Endometrial microvascular endothelial cells (primary cell): ENCODE results near the gene CDV3. TPM values are rescaled to one million over a fixed set of nuclear protein-coding genes. Genes with fewer than 3 reads are reported as not detected.
"Not testable (repeated sequence)": the region's sequence is repeated elsewhere in the genome, so short reads cannot be mapped to it uniquely, and the experiment has no call there.

Experiments used
- in situ Hi-C: cut with HindIII; loops from 2 replicates; pipeline ENCODE4 v1.10.0; 2017; ENCODE audit warnings: low sequenced_read_pairs, low pct_unique_long_range_greater_than_20kb; ENCODE audit errors: inconsistent ontology term
- total RNA-seq: library from RNA; depleted of rRNA; stranded (reverse); fragments of >200 nt; gene quantifications from one replicate; pipeline ENCODE4 v1.2.3, GENCODE V29; 2015; ENCODE audit errors: inconsistent ontology term

Gene CDV3
- 244 TPM for total RNA-seq

DNA sequence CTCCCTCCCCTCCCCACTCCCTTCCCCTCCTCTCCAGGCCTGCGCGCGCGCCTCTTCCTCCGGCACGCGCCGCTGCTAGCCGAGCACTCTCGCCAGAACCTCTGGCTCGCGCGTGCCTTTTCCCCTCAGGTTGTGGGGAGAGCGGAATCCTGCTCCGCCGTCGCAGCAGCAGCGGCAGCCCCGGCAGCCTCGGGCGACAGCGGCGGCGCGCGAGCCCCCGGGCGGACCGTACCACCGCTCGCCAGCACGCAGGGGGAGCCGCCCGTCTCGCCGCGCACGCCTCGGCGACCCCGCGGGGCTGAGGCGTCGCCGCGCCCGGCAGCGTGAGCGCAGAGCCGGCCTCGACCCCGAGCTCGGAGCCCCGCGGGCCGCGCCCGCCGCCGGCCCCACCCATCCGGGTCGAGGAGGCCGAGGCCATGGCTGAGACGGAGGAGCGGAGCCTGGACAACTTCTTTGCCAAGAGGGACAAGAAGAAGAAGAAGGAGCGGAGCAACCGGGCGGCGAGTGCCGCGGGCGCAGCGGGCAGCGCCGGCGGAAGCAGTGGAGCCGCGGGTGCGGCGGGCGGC is at the start of gene CDV3:
Gene CDV3, plus strand, starts transcription at position 58 of the 566 bp plus-strand sequence. Its CDS starts 359 bp downstream, at position 417.
- in situ Hi-C loops: no loop called here

- in situ Hi-C loops: not testable (repeated sequence)
Observed at GRCh38 chr3:133523758-133524157, 49.7 kb upstream of the CDV3 start.

DNA sequence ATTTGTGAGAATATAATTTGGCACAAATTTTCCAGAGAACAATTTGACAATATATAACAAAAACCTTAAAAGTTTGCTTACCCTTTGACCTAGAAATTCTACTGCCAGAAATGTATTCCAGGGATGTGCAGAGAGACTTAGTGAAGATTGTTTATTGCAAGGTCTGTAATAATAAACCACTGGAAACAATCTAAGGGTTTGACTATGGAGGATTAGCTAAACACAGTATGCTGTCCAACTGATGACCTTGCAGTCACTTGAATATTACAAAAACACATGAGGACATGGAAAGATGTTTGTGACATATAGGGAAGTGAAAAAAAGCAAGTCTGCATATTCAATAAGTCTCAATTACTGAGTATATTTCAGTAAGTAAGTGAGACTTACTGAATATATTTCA is 48.1 kb upstream of the CDV3 start:
- in situ Hi-C loops: no loop called here

DNA sequence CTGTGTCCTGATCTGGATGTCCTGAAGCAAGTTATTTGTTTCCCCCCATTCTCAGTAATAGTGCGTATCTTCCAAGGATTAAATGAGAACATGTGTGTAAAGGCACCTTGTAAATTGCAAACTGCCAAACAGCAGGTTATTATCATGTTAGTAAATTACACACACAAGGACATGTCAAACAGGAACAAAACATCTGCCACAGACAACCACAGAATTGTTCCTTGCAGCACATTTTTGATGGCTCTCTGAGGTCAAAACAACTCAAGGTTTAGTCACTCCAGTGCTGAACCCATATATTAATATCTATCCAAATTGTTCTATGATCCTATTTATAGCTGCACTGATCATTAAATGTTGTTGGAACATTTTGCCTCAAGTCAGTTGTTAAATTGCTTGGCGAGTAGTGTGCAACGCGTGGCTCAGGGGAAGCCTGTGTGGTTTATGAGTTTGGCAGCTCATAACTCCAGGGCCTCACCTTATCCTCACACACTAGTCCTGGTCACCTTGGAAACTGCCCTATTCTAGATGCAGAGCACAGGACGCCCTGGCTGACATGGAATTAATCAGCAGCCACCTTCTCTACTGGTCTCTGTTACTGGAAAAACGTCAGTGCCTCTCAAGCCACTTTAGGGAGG is 46.3 kb upstream of the CDV3 start:
- in situ Hi-C loops: no loop called here

DNA sequence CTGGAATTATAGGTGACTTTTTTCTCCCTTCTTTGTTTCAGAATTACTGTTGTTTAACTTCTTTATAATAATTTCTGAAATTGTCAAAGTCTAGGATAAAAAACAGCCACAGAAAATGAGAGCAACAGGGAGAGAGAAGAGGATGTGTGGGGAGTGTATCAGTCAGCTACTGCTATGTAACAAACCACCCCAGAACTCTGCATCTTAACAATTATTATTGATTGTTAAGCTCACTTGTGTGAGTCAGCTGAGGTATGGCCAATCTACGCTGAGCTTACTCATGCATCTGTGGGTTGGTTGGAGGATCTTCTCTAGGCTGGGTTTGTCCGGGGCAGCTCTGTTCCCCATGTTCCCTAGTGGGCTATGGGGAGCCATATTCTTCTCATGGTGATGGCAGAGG is 43.7 kb upstream of the CDV3 start:
- in situ Hi-C loops: no loop called here

DNA sequence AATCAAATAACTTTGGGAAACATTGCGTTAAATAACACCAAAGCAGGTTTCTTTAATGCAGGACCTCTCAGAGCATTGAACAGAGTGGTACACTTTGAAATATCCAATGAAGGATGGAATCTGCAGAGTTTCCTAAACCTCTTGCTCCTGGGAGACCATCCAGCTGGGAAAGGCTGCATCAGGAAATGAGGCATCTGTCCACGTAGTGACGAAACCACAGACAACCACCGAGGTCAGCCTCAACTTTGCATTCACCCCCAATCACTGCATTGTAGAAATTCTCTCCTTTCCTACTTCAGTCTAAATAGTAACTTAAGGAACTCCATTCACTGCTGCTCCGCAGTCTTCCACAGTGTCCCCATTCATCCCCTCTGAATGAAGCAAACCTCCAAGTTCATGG is 41.5 kb upstream of the CDV3 start:
- in situ Hi-C loops: no loop called here

DNA sequence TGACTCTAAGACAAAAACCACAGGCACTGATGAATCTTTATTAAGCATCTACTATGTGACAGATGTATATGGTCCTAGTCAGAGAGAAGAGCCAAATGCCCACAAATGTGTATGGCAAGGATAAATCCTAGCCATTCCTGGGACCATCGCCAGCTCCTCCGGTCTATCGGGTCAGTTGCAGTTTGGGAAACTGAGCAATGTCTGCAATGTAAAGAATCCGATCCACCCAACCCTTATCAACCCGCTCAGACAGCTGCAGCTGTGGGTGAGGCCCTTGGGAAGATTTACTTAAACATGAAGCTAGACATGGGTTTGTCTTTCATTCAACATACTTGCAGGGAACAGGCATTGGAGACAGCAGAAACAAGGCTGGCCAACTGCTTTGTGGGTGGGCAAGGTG is 40.5 kb upstream of the CDV3 start:
- in situ Hi-C loops: no loop called here

GRCh38 chr3:133535971-133536881 is 37.3 kb upstream of the CDV3 start:
- in situ Hi-C loops: no loop called here

DNA sequence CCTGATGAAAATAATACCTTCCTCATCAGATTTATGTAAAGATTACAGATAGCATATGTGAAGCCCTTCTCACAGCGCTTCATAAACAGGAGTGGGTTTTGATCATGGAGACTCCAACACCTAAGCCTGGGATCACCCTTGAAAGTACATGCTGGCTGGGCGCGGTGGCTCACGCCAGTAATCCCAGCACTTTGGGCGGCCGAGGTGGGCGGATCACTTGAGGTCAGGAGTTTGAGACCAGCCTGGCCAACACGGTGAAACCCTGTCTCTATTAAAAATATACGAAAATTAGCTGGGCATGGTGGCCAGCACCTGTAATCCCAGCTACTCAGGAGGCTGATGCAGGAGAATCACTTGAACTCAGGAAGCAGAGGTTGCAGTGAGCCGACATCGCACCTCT is 36.4 kb upstream of the CDV3 start:
- in situ Hi-C loops: not testable (repeated sequence)

- in situ Hi-C loops: no loop called here
Observed at GRCh38 chr3:133538154-133538553, 35.3 kb upstream of the CDV3 start.

DNA sequence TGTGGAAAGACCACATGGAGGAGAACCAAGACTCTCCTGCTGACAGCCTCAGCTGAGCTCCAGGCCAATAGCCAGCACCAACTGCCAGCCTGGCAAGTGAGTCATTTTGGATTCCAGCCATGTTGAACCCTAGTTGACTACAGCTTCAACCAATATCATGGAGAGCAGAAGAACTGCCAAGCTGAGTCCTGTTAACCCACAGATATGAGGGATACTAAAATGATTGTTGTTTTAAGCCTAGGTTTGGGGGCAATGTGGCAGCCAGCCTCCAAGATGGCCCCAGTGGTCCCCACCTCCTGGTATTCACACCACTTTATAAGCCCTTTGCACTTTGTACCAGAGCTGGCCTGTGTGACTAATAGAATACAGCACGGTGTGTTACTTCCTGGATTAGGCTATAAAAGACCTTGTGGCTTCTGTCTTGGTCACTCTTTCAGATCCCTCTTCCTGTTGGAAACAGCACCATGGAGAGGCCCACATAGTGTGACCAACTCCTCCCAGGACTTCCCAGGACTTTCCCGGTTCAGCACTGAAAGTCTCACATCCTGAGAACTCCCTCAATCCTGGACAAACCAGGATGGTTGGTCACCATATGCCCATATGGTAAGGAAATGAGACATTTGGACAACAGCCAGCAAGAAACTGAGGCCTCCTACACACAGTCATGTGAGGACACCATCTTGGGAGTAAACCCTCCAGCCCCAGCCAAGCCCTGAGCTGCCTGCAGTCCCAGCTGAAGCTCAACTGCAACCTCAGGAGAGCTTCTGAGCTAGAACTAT is 32.4 kb upstream of the CDV3 start:
- in situ Hi-C loops: no loop called here

DNA sequence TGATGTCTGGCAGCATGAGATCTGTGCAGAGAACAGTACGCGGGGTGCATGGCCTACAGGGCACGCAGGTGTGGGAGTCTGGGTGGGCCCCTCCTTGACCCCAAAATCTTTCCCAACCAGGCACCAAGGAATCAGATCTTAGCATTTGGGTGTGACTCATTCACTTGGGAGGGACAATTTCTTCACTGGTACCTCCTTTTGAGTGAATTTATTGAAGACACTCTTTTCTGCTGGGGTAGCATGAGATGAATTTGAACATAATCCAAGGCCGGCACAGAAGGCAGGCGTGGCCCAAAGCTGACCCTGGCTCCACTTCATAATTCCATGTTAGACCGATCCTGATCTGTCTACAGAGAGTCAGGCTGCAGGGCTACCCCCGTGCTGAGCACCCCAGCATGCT is 30.6 kb upstream of the CDV3 start:
- in situ Hi-C loops: no loop called here

- in situ Hi-C loops: not testable (repeated sequence)
Observed at GRCh38 chr3:133544983-133545382, 28.5 kb upstream of the CDV3 start.

GRCh38 chr3:133547432-133548041 is 25.9 kb upstream of the CDV3 start:
- in situ Hi-C loops: no loop called here

- in situ Hi-C loops: no loop called here
Observed at GRCh38 chr3:133548090-133548489, 25.4 kb upstream of the CDV3 start.

- in situ Hi-C loops: no loop called here
Observed at GRCh38 chr3:133549565-133549964, 23.9 kb upstream of the CDV3 start.

DNA sequence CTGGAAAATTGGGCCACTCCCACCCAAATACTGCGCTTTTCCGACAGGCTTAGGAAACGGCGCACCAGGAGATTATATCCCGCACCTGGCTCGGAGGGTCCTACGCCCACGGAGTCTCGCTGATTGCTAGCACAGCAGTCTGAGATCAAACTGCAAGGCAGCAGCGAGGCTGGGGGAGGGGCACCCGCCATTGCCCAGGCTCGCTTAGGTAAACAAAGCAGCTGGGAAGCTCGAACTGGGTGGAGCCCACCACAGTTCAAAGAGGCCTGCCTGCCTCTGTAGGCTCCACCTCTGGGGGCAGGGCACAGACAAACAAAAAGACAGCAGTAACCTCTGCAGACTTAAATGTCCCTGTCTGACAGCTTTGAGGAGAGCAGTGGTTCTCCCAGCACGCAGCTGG is 21.9 kb upstream of the CDV3 start:
- in situ Hi-C loops: not testable (repeated sequence)

DNA sequence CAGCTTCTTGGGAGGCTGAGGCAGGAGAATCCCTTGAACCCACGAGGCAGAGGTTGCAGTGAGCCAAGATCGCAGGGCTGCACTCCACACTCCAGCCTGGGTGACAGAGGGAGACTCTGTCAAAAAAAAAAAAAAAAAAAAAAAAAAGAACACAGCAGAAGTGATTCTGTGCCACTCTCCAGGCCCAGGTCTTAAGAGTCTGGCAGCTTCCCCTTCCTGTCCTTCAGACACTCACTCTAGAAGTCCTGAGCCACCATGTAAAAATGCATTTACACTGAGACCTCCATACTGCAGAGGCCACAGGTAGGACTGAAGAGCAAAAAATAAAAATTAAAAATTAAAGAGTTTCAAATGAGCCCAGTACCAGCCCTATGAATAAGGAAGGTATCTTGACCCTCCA is 11.8 kb upstream of the CDV3 start:
- in situ Hi-C loops: no loop called here

DNA sequence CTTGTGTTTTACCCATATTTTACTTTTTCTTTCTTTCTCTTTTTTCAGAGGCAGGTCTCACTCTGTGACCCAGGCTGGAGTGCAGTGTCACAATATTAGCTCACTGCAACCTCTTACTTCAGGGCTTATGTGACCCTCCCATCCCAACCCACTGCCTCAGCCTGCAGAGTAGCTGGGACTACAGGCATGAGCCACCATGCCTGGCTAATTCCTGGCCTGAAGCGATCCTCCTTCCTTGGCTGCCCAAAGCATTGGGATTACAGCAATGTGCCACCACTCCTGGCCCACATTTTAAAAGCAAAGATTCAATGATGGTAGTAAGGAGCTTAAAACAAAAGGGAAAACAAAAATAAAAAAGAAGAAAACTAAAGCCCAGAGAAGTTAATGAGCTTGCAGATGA is 11.1 kb upstream of the CDV3 start:
- in situ Hi-C loops: no loop called here
